Cortex of kidney (tissue), 1 donor: ENCODE measurements around the gene STIM1.
"Not testable (repeated sequence)": the region's sequence is repeated elsewhere in the genome, so short reads cannot be mapped to it uniquely, and the experiment has no call there.

ENCODE experiments used
- DNase-seq: peaks from one replicate; lab custom pipeline; 2025; lab: John Stamatoyannopoulos, UW

The STIM1 gene

DNA sequence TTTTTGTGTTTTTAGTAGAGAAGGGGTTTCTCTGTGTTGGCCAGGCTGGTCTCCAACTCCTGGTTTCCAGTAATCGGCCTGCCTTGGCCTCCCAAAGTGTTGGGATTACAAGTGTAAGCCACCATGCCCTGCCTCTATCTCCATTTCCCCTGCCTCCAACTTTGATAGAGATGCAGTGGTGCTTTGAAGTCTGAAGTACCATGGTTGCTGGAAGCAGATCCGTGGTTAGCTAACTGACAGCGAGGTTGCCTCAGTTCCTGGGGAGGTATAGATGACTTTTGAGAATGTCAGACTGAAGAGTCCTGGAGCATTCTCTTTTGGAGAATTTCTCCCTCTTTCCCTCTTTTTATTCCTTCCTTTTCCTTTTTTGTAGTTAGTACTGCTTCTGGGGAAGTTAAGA lies 127.6 kb downstream of the STIM1 start:
- no peak for DNase-seq

DNA sequence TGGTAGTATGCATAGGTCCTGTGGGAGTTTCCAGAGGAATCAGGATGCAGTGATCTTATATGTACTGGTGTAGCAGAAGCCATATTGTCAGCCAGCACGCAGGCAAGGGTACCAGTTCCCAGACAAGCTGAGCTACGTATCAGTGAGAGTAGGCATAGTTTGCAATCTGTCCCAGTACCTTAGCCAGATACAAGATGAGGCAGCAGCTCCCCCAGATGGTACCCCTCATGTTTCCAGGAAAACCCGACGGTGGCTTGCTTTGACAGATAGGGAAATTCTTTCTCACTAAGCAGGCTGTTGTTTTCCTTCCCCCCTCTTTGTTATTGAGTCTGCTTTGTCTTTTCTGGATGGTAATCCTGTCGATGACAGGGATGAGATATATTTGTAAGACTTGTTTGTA lies 129.4 kb downstream of the STIM1 start:
- DNase-seq: no peak

DNA sequence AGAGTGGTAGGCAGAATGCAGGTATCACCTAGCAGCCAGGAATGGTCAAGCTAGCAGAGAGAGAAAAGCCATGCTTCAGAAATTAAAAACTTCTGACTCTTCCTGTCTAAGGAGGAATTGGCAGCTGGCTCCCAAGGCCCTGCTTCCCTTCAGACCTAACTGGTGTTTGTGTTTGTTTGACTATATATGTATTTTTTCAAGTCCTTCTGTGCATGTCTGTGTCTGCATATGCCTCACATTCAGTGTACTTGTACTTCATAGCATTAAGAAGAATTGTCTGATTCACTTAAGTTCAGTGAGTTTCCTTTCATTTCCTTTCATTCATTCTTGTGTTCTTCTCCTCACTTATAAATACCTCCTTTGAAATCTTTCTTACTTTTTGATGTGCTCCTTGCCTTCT lies 130.2 kb downstream of the STIM1 start:
- no peak for DNase-seq

DNA sequence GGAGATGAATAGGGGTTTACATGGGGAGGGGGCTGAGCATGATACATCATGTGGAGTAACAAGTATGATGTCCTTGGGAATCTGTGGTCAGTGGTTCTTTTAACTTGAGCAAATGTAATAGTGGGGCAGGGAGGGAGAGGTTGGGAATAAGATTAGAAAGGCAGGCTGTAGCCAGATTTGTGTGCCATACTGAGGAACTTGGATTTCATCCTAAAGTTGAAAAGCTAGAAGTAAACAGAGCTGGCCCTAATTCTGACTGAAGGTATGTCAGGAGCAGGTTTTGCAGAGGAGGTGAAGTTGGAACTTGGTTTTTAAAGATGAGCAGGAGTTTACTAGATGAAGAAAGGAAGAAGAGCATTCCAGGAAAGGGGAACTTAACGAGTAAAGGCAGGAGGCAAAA lies 130.8 kb downstream of the STIM1 start:
- DNase-seq: no peak

DNA sequence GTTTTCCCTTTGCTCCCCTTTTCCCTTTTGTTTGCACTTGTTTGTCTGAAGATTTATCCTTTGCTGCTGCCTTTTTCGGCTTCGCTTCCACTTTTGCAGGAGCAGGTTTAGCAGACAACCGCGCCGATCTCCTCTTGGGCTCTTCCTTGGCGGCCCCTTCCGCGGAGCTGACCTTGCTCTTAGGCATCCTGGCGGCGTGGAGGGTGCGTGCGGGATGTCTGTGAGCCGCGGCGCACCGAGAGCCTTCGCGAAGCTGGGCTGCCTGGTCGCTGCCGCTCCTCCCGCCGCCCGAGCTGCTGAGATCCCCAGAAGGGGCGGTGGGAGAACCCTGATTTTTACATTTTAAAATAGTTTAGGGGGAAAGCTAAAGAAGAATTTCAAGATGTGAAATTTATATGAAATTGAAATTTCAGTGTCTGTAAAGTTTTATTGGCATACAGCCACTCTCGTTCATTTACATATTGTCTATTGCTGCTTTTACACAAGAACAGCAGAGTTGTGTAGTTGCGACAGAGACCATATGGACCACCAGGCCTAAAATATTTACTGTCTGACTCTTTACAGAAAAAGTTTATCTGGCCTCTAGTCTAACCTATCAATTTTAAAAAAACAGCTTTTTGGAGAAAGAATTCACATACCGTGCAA lies 133.9 kb downstream of the STIM1 start:
- DNase-seq: no peak

DNA sequence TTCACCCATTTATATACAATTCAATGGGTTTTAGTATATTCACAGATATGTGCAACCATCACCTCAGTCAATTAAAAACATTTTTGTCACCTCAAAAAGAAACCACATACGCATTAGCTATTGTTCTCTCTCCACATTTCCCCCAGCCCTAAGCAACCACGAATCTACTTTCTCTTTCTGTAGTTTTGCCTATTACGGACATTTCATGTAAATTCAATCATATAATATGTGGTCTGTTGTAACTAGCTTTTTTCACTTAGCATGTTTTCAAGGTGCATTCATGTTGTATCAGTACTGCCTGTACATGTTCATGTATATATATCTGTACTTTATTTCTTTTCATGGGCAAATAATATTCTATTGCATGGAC lies 134.4 kb downstream of the STIM1 start:
- DNase-seq: no peak

DNA sequence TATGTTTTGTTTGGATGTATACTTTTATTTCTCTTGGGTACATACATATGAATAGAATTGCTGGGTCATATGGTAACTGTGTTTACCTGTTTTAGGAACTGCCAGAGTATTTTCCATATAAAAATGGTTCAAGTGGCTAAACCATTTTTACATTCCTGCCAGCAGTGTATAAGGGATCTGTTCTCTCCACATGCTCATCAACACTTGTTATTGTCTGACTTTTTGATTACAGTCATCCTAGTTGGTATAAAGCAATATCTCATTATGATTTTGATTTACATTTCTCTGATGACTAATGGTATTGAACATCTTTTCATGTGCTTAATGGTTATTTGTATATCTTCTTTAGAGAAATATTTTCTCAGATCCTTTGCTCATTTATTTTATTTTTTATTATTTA lies 134.9 kb downstream of the STIM1 start:
- DNase-seq: no peak

DNA sequence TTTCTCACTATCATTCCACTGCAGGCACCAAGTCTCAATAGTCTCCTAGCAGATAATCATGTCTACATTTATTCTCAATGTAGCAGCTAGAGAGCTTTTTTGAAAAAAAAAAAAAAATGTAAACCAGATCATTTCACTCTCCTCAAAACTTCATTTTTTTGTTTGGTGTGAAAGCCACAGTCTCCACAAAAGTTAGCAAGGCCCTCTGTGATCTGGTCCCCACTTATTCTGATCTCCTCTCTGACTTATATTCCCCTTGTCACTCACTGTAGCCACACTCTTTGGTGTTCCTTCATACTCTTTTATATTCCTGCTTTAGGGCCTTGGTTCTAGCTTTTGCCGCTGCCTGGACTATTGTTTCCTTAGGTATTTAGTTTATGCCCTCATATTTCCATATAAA lies 137.5 kb downstream of the STIM1 start:
- DNase-seq: no peak

DNA sequence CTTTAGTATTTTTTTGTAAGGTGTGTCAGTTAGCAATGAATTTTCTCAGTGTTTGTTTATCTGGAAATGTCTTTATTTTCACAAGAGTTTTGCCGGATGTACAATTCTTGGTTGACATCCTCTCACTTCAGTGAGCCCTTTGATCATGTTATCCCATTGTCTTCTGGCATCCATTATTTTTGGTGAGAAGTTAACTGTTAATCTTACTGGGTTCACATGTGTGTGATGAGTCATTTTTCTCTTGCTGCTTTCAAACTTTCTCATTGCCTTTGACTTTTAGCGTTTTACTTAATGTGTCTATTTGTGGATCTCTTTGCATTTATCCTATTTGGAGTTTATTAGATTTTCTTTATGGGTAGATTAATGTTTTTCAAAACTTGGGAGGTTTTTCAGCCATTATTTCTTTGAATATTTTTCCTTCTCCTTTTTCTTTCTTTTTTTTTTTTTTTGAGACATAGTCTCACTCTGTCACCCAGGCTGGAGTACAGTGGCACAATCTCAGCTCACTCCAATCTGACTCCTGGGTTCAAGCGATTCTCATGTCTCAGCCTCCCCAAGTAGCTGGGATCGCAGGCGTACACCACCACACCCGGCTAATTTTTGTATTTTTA lies 138.7 kb downstream of the STIM1 start:
- no peak for DNase-seq

DNA sequence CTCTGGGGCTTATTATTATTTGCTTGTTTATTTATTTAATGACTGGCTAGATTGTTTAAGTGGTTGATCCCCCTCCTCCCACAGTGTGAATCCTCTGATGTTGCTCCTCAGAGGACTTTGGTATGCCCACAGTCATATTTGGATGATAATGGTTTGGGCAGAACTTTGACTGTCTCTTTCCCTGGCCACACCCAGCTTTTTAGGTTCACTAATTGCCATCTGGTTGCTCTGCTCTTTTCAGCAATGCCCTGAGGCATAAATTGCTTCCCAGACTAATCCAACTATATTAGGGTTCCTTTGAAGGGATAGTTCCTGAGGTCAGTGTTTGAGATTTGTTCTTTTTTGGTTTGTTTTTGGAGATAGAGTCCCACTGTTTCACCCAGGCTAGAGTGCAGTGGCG lies 139.8 kb downstream of the STIM1 start:
- DNase-seq: no peak

DNA sequence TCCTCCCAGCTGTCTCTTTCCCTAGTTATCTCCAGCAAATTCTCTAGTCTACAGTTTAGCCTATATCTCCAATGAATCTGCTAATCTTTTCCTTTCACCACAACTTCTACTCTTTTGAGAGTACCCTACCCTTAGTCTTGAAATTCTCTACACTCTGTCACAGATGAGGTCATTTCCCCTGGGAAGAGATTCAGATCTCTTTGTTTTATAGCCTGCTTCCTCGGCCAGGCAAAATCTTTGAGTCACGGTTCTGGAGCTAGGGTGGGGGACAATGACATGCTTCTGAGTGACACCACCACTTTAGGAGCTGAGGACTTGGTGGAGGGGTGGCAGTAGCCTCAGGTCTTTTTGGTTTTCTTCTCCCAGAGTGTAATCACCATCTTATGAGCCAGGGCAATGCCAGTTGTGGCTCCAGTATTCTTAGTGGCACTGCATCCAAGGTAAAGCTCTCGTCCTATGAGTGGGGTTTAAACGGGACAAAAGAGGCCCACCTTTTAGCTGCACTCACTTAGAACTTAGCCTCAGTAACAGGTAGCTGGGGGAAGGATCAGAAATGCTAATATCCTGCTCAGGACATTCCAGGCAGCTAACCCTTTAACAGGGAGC lies 140.6 kb downstream of the STIM1 start:
- DNase-seq: no peak

DNA sequence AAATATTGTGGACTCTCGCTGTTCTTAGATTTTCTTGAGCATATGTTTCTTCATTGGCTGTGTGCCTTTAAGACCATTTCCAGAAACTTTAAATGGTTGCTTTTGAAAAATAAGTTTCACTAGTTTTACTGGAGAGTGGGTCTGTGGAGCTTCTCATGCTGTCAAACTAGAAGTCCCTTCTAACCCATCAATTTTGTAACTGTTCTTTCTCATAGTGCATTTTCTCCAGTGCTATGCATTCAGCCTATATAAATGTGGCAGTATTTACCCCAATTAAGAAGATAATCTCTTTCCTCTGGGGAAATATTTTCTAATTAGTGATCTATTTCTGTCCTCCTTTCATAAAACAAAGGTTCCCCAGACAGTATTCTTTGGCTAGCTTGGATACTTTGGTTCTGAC lies 141.2 kb downstream of the STIM1 start:
- DNase-seq: no peak

DNA sequence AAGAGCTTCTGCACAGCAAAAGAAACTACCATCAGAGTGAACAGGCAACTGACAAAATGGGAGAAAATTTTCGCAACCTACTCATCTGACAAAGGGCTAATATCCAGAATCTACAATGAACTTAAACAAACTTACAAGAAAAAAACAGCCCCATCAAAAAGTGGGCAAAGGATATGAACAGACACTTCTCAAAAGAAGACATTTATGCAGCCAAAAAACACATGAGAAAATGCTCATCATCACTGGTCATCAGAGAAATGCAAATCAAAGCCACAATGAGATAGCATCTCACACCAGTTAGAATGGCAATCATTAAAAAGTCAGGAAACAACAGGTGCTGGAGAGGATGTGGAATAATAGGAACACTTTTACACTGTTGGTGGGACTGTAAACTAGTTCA lies 149.3 kb downstream of the STIM1 start:
- DNase-seq: not testable (repeated sequence)

DNA sequence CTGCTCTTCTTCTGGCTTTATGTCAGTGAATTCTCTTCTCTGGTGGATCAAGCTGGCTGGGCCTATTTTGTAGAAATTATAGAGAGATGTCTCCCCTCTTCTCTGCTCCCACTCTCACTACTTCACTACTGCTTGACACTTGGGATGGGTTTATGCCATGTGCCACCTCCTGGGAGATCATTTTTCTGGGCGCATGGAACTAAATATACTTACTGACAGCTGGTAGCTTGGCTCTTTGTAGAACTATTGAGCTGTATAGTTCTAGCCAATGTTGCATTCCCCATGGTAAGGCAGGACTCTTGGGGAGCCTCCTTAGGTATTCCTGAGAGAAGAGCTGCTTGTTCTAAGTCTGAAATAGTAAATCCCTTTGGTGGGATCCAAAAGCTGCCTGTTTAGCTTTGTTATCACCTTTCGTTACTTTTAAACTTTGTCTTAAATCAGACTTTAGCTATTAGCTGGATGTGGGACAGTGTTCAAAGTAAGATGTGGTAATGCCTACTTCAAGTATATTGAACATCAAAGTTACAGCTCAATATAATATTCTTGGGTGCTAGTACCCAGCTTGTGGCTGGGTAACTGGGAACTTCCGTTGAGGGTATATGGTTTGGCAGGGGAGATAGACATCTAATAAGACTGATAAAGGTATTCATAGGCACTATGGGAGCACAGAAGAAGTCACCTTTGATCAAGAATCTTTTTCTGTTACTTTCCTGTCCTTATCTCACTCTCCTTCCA lies 151.6 kb downstream of the STIM1 start:
- no peak for DNase-seq

DNA sequence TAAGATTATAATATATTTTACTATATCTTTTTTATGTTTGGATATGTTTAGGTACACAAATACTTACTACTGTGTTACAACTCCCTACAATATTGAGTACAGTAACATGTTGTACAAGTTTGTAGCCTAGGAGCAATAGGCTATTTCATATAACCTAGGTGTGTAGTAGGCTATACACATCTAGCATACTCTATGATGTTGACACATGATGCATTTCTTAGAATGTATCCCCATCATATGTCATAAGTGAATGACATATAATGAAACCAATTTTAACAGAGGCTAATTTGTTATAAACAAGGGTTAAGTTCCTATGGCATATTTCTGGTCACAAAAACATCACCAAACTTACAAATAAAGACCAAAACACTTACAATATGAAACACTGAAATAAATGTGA lies 152.7 kb downstream of the STIM1 start:
- DNase-seq: no peak

DNA sequence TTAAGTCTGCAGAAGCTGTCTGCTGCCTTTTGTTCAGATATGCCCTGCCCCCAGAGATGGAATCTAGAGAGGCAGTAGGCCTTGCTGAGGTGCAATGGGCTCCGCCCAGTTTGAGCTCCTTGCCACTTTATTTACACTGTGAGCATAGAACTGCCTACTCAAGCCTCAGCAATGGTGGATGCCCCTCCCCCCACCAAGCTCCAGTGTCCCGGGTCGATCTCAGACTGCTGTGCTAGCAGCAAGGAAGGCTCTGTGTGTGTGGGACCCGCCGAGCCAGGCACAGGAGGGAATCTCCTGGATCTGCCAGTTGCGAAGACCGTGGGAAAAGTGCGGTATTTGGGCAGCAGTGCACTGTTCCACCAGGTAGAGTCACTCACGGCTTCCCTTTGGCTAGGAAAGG lies 161.1 kb downstream of the STIM1 start:
- DNase-seq: not testable (repeated sequence)

DNA sequence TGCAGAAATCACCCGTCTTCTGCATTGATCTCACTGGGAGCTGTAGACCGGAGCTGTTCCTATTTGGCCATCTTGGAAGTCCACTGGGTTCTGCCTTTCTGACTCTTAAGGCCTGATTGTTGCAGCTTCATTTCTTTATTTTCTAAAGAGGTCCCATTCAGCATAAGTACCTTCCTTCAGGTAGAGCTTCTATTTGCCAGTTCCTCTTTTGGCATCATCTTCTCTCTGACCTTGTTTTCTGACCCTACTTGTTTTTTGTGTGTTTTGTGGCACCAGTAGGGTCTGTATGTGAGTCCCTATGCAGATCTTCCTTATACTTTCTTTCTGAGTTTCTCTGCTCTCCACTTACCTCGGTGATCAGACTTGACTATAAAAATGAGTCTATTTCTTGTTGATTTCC lies 161.7 kb downstream of the STIM1 start:
- no peak for DNase-seq

DNA sequence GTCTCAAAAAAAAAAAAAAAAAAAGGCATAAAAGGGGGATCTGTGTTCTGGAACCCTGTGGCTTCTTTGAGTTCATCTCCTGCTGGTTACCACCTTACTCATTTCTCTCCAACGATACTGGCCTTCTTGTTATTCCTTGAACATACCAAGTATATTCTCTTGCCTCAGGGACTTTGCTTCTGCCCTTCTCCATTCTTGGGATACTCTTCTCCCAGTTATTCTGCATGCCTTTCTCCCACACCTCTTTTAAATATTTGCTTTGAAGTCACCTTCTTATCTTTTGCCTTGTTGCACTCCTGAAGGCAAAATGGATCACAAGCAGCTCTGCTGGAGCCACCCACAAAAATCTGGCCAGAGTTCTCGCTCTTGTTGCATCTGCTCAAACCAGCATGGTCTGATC lies 163.2 kb downstream of the STIM1 start:
- no peak for DNase-seq

DNA sequence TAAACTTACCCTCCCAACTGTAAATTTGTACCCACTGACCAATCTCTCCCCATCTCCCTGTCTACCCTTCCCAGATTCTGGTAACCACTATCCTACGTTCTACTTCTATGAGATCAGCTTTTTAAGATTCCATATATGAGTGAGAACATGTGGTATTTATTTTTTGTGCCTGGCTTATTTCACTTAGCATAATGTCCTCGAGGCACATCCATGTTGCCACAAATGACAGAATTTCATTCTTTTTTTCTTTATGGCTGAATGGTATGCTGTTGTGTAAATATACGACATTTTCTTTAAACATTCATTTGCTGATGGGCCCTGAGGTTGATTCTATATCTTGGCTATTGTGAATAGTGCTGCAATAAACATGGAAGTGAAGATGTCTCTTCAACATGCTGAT lies 164.4 kb downstream of the STIM1 start:
- DNase-seq: no peak

DNA sequence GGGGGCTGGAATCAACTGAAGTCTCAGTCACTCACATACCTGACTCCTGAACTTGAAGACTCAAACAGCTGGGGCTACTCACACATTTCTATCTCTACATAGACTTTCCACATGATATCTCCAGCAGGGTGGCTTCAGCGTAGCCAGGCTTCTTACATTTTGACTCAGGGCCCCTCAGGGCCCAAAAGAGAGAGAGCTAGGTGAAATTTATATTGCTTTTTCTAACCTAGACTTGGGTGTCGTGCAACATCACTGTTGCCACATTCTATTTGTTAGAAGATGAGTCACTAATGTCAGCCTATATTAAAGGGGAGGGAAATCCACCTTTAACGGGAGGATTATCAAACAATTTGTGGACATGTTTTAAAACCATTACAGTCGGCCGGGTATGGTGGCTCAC lies 167.2 kb downstream of the STIM1 start:
- DNase-seq: no peak

DNA sequence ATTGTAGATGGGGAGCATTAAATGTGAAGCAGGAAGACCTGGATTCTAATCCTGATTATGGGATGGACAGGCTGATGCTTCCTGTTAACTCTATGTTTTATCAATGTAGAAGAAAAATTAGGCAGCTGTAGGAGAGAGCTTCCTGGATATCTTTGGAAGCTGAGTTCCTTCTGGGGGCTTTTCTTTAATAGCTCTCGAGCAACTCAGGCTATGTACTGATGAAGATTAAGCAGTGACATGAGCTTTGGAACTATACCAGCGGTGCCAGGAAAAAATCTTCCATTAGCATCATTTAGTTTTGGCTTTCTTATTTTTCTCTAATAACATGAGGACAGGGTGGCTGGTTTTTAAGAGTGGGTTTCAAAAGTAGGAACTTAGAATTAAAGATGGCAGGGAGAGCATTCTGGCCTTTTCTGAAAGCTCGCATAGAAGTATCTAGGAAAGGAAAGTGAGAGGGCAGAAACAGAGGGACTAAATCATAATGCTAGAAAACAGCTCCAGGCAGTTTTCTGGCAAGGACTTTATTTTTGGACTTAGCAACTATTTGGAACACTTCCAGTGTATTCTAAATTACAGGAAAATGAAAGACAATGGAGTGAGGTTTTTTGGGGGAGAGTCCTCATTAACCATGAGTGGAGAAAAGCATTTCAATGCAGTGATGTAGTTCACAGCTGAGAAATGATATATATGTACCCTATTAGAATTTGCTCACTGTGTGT lies 169.9 kb downstream of the STIM1 start:
- no peak for DNase-seq

DNA sequence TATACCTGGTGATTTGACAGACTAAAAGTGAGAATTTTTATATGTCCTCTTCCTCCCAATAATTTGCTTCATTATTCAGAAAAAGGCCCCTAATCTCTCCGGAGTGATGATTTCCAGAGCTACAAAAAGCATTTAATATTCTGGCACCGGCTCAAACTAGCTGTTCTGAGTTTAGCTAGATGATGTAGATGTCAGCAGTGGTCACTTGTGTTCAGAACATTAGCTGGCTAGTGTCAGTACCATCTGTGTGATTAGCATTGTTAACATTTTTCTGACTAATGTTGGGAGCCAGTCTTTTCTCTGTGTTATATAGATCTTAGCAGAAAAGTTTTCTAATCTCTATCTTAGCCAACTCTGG lies 170.5 kb downstream of the STIM1 start:
- DNase-seq: no peak

DNA sequence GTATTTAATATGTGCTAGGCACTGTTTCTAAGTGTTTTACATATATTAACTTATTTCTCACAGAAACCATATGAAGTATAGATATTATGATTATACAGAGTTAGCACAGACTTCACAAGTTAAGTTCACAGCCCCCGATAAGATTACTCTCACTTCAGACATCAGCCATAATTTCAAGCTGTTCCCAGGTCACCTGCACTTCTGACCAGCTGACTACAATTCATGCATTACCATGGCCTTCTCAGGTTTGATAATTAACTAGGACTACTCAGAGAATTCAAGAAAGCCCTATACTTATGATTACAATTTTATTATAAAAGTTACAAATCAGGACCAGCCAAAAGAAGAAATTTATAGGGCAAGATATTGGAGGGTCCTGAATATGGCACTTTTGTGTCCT lies 170.9 kb downstream of the STIM1 start:
- DNase-seq: no peak
